ENCODE results near the gene LSS.

LSS gene

DNA sequence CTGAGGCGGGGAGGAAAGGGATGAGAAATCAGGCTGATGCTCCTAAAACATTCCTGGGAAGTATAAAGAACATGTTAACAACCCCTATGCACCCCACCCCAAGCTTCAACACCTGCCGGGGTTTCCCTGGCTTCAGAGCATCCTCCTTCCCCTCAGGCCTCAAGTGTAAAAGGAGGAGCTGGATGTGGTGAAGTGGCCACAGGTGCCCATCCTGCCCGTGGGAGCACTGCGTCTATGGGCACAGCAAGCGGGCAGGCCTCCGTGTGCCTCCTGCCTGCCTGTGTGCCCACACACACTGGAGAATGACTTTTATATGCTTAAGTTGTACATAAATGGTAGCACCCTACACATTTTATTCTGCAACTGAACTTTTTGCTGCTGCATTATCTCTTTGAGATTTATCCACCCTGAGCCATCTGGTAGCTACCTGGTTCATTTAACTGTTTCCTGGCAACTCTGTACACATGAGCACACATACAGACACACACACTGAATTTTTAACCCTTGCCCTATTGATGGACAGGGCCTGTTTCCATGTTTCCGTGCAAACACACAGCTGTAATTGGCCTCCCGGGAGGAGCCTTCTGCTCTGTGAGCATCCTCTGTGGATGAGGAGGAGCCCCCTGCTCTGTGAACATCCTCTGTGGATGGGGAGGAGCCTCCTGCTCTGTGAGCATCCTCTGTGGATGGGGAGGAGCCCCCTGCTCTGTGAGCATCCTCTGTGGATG lies 59.8 kb downstream of the LSS start:
- DNase-seq (ENCODE audit: low read depth in 2 of 2) = no peak

GRCh38 chr21:46168238-46168637 lies 60.3 kb downstream of the LSS start:
- no peak for DNase-seq (ENCODE audit: low read depth in 2 of 2)

GRCh38 chr21:46165098-46165497 lies 63.5 kb downstream of the LSS start:
- no peak for DNase-seq (ENCODE audit: low read depth in 2 of 2)

DNA sequence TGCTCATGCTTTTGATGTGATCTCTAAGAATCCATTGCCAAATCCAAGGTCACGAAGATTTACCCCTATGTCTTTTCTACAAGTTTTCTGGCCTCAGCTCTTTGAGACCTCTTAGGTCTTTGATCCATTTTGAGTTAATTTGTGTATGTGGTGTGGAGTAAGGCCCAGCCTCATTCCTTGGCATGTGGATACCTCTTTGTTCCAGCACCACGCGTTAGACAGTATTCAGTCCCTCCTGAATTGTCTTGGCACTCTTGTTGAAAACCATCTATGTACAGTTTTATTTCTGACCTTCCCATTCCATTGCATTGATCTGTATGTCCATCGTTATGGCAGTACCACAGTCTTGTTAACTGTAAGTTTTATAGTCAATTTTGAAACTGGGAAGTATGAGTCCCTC lies 65.2 kb downstream of the LSS start:
- DNase-seq (ENCODE audit: low read depth in 2 of 2) = no peak

GRCh38 chr21:46161633-46162592 lies 66.7 kb downstream of the LSS start:
- no peak for DNase-seq (ENCODE audit: low read depth in 2 of 2)

DNA sequence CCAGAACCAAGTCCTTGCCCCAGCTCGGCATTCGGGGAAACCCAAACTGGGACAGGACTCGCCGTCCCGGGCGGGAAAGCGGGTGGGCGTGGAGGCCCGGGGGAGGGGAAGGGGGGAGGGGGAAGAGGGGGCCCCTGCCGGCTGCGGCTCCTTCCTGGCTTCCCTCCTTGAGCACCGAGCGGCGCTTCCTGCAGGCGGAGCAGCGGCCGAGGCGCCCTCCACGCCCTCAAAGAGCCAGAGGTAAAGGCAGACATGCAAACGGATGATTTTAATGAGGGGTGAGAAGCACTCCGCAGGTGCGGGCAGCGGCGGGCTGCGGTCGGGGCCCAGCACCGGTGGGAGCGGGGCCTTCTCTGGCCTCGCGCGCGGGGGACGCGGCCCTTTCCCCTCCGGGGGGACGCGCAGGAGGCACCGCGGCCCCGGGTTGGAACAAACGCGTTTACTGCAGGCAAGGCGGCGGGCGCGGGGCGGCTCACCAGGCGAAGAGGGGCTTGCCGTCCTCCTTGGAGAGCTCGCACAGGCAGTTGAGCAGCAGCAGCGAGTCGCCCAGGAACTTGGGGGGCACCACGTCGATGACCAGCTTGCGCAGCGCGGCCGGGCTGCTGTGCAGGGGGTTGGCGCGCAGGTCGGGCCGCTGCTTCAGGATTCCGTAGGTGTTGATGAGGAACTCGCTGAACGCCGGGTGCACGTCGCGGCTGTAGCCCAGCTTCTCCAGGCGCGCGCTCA lies 67.5 kb downstream of the LSS start:
- DNase-seq (ENCODE audit: low read depth in 2 of 2) = no peak

DNA sequence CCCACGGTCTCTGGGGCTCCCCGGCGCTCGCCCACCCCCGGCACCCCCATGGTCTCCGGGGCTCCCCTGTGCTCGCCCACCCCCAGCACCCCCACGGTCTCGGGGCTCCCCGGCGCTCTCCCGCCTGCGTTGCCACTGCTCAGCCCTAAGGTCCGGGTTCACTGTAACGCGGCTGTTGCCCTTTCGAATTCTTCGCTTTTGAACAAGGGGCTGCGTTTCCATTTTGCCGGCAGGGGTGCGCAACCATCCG lies 68.0 kb downstream of the LSS start:
- no peak for DNase-seq (ENCODE audit: low read depth in 2 of 2)

DNA sequence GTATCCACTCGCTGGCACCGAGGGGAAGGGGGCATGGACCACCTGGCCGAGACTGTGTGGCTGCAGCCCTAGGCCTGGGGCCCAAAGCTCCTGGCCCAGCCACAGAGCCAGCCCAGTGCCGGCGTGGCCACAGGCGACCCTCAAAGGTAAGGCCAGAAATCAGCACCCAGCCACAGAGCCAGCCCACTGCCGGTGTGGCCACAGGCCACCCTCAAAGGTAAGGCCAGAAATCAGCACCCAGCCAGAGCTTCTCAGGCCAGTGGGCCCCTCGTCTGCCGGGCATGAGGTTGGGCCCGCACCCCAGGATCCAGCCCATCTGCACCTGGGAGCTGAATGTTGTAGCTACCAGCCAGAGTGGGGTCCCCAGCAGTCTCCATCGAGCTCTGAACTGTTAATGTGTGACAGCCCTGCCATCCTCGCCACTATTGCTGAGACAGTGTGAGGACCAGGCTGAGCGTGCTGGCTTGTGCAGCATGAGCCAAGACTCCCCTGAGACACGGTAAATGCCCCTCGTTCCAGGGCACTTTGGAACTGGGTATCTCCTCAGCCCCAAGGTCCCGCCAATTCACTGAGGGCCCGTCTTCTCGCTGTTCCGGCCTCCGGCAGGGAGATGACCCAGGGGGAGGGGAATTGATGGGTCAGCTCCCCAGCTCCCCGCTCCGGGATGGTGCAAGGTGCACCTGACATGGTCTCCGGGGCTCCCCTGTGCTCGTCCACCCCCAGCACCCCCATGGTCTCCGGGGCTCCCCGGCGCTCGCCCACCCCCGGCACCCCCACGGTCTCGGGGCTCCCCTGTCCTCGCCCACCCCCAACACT lies 68.5 kb downstream of the LSS start:
- DNase-seq (ENCODE audit: low read depth in 2 of 2) = no peak

DNA sequence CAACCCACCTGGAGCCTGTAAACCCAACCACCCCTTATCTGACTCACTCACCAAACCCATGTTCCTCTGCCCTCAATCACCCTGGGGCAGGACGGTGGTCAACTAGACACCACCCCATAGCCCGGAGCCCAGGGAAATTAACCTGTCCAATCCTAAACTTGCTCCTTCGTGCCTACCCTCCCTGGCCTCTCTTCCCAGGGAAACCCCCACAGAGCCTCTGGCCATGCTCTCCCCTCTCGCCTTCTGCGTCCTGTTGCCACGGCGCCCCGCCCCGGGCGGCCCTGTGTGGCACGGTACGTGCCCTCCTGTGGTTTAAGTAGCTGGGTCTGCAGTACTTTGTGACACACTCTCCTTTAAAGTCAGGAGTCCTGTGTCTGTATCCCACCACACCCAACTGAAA lies 69.2 kb downstream of the LSS start:
- no peak for DNase-seq (ENCODE audit: low read depth in 2 of 2)

- no peak for DNase-seq (ENCODE audit: low read depth in 2 of 2)
Measured at GRCh38 chr21:46158666-46159300, 69.8 kb downstream of the LSS start.

GRCh38 chr21:46157987-46158451 lies 70.6 kb downstream of the LSS start:
- no peak for DNase-seq (ENCODE audit: low read depth in 2 of 2)

GRCh38 chr21:46157396-46157986 lies 71.1 kb downstream of the LSS start:
- no peak for DNase-seq (ENCODE audit: low read depth in 2 of 2)

DNA sequence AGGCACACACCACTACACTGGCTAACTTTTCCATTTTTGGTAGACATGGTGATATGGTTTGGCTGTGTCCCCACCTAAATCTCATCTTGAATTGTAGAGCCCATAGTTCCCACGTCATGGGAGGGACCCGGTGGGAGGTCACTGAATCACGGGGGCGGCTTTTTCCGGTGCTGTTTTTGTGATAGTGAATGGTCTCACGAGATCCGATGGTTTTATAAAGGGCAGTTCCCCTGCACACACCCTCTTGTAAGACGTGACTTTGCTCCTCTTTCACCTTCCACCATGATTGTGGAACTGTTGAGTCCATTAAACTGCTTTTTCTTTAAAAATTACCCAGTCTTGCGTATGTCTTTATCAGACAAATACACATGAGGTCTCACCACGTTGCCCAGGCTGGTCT lies 71.9 kb downstream of the LSS start:
- no peak for DNase-seq (ENCODE audit: low read depth in 2 of 2)

DNA sequence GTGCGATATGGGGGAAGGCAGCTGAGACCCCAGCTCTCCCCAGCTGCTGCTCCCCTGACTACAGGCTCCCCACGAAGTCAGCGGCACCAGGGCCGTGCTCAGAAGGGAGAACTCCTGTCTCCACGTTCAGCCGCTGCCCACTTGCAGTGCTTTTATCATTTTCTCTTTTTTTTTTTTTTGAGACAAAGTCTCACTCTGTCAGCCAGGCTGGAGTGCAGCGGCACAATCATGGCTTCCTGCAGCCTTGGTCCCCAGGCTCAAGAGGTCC lies 72.3 kb downstream of the LSS start:
- no peak for DNase-seq (ENCODE audit: low read depth in 2 of 2)

DNA sequence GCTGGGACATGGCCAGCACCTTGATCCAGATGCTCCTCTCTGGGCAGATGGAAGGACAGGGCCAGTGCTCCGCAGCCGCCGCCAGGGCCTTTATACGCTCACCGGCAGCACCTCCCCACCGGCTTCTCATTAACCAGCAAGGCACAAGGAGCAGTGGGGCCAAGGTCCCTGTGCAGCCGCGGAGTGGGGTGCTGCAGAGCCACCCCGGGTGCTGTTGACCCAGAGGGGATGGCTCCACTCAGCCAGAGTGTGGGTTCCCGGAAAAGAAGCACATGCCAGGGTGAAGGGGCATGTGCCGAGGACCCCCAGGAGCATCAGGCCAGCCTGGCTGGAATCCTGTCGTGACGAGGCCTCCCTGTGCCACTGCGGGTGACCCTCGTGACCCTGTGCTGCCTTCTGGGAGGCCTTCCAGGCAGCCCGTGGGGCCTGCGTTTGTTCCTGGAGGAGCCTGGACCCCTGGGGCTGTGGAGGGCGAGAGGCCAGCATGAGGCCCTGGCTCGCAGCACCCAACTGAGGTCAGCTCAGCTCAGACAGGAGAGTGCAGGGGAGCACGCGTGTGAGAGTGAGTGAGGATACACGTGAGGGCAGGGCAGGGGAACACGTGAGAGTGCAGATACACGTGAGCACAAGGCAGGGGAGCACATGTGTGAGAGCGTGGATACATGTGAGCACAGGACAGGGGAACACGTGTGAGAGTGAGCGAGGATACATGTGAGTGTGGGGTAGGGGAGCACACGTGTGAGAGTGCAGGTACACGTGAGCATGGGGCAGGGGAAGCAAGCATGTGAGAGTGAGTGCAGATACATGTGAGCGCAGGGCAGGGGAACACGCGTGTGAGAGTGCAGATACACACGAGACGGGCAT lies 72.8 kb downstream of the LSS start, which contains the start of gene FTCD:
TSS of gene FTCD (minus strand) at position 66 of the 864 bp plus-strand sequence. CDS start at position 10, 56 bp downstream.
- DNase-seq (ENCODE audit: low read depth in 2 of 2) = no peak

- DNase-seq (ENCODE audit: low read depth in 2 of 2) = no peak
Measured at GRCh38 chr21:46154955-46155513, 73.5 kb downstream of the LSS start.

- DNase-seq (ENCODE audit: low read depth in 2 of 2) = no peak
Measured at GRCh38 chr21:46154155-46154954, 74.2 kb downstream of the LSS start.

- DNase-seq (ENCODE audit: low read depth in 2 of 2) = peak in 1 of 2 donors; percentile 58
Measured at GRCh38 chr21:46153247-46154154, 75.1 kb downstream of the LSS start.

All from stimulated activated CD8-positive, alpha-beta memory T cell treated with anti-CD3 and anti-CD28 coated beads, Interleukin-2, amount 100 ng/mL, for 48 hours (primary cell).